Measurements from ENCODE around the gene TSHZ2.
A peak's percentile ranks its signal among the peaks of the same experiment; 100 is the strongest.

The TSHZ2 gene

DNA sequence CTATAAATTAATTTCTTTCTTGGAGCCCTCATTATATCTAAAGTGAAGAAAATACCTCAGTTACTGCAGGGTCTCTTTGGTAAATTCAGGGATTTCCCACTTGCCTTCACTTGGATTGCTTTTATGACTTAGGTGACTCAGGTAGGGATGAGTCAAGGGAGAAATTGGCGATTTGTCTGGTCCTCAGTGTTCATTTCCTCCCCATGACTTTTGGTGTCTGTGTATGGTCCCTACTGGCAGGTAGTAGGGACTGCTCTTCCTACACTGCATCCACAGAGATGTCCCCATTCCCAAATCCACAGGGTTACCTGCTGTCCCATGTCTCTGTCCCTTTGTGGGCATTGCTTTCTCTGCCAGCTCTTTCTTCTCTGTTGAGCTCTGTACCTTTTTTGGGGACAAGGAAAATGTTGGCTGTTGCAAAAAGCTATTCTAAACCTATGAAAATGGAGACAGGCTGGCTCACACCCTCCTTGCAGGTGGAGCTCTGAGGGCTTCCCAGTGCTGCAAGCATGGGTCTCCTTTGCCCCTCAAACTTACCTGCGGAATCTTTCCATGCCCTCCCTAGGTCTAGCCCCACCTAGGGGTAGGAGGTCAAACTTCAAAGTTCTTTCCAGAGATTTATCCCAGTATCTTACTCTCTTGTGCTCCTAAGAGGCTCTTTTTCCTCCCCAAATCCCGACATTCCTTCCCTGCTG lies 409.6 kb downstream of the TSHZ2 start:
- no peak for DNase-seq
- Histone ChIP-seq H3K27me3 (no peaks in the 10 kb centered on the region), H3K36me3 (no peaks in the 10 kb centered on the region), H3K4me3 (ENCODE audit: low read depth, low read length) (no peak overlapping the region), H3K4me1 (no peaks in the 10 kb centered on the region; the same call in none of the 2 replicates), H3K9me3 (no peaks in the 10 kb centered on the region)
- TF ChIP-seq CTCF (IDR thresholded peaks at IDR 0.05; ENCODE audit: low read depth, low read length) = peak; percentile 52

- no peak overlapping the region for H3K4me3 ChIP-seq (ENCODE audit: low read depth, low read length)
- no peak for TF ChIP-seq CTCF (IDR thresholded peaks at IDR 0.05; ENCODE audit: low read depth, low read length)
- no peaks in the 10 kb centered on the region; the same call in none of the 2 replicates for H3K4me1 ChIP-seq
- no peaks in the 10 kb centered on the region for H3K9me3 ChIP-seq
- peak; percentile 49 for DNase-seq
- no peaks in the 10 kb centered on the region for H3K27me3 ChIP-seq
- H3K36me3 ChIP-seq = no peaks in the 10 kb centered on the region
These were observed 410.2 kb downstream of the TSHZ2 start for GRCh38 chr20:53382263-53382844.

- Histone ChIP-seq H3K4me1 (no peaks in the 10 kb centered on the region; the same call in none of the 2 replicates), H3K36me3 (no peaks in the 10 kb centered on the region), H3K4me3 (ENCODE audit: low read depth, low read length) (no peak overlapping the region), H3K27me3 (no peaks in the 10 kb centered on the region), H3K9me3 (no peaks in the 10 kb centered on the region)
- DNase-seq = no peak
- no peak for TF ChIP-seq CTCF (IDR thresholded peaks at IDR 0.05; ENCODE audit: low read depth, low read length)
These were observed 411.8 kb downstream of the TSHZ2 start for GRCh38 chr20:53383916-53384315.

DNA sequence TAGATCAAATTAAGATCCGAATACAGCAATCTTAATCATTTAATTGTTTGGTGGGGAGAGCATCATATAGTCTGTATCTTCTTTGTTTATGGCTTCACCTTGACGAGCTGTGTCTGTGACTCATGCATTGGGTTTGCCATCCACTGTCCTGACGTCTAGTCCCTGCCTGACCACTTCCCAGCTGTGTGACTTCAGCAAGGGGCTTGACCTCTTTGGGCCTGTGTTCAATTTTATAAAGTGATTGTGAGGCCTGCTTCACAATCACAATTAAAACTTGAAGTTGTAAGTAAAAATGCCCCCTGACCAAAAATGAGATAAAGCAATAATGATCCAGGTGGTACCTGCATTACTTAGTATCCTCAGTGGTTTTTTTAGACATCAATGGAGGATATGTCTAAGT lies 412.2 kb downstream of the TSHZ2 start:
- H3K4me1 ChIP-seq = no peaks in the 10 kb centered on the region; the same call in none of the 2 replicates
- DNase-seq = no peak
- H3K9me3 ChIP-seq = no peaks in the 10 kb centered on the region
- no peaks in the 10 kb centered on the region for H3K27me3 ChIP-seq
- no peaks in the 10 kb centered on the region for H3K36me3 ChIP-seq
- TF ChIP-seq CTCF (IDR thresholded peaks at IDR 0.05; ENCODE audit: low read depth, low read length) = no peak
- H3K4me3 ChIP-seq (ENCODE audit: low read depth, low read length) = no peak overlapping the region

GRCh38 chr20:53385941-53386767 lies 414.0 kb downstream of the TSHZ2 start:
- Histone ChIP-seq H3K9me3 (no peaks in the 10 kb centered on the region), H3K4me1 (no peaks in the 10 kb centered on the region; the same call in 1 of the 2 replicates), H3K27me3 (no peaks in the 10 kb centered on the region), H3K4me3 (ENCODE audit: low read depth, low read length) (no peak overlapping the region), H3K36me3 (no peaks in the 10 kb centered on the region)
- no peak for TF ChIP-seq CTCF (IDR thresholded peaks at IDR 0.05; ENCODE audit: low read depth, low read length)
- no peak for DNase-seq
